ENCODE measurements around the gene SRCAP. TPM values are rescaled to one million over a fixed set of nuclear protein-coding genes. Genes with fewer than 3 reads are reported as not detected.

Gene SRCAP
- total RNA-seq, 1 experiment from 2014 or later: 116 TPM

DNA sequence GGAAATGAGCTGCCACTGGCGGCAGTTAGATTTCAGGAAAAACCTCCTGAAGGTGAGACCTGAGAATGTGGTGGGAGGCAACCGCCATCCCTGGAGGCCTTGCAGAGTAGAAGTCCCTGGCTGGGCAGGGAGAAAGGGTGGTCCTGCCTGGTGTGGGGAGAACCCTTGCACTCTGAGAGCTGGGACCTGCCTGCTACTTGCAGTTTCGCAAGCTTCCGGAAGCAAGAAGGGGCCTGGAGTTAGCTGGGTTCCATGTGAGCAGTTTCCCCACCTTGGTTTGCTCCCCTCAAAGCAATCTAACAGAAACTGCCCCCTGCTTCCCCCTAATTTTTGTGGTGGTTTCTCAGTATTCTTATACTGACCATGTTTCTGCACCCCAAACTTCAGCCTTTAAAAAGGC lies 81.6 kb downstream of the SRCAP start:
- H2AFZ ChIP-seq: no peak overlapping the region
- intact Hi-C loops (cut with micrococcal nuclease; ENCODE audit: unreplicated experiment): no loop called here
- H4K20me1 ChIP-seq (ENCODE audit: insufficient read depth): no peaks in the 10 kb centered on the region
- DNase-seq: no peak
- H3K4me1 ChIP-seq (replicated peaks; ENCODE audit: insufficient read depth): peaks cover 8% of the 10 kb centered on the region; the same call in 1 of the 2 replicates
- BruUV-seq (replicated peaks): no TSS peak
- no peaks in the 10 kb centered on the region for H3K9me3 ChIP-seq (ENCODE audit: insufficient read depth, low read depth)
- H3K27ac ChIP-seq: no peak overlapping the region
- H3K27me3 ChIP-seq (ENCODE audit: insufficient read depth, low read depth): no peaks in the 10 kb centered on the region
- no peak overlapping the region for H3K4me3 ChIP-seq
- TF ChIP-seq CTCF (conservative IDR thresholded peaks at IDR 0.05): no peak
- no peak for TF ChIP-seq EZH2 (IDR thresholded peaks at IDR 0.05; ENCODE audit: low read depth)
- ChIA-PET POLR2A (ENCODE audit: unreplicated experiment) (interaction anchor here (0.6 kb wide), 1 partner anchor 15 kb away, joined by 5 read pairs; no protein-coding TSS in a partner anchor), CTCF (no interaction called here)
- H3K79me2 ChIP-seq (ENCODE audit: low read depth): peaks cover 3% of the 10 kb centered on the region
- H3F3A ChIP-seq (ENCODE audit: insufficient read depth, low read depth): peaks cover 28% of the 10 kb centered on the region; the same call in 1 of the 2 replicates
- no peaks in the 10 kb centered on the region for H3K36me3 ChIP-seq (ENCODE audit: low read depth)
- no peaks in the 10 kb centered on the region for H3K9me2 ChIP-seq (ENCODE audit: insufficient read depth)
- no peak overlapping the region for H3K4me2 ChIP-seq

DNA sequence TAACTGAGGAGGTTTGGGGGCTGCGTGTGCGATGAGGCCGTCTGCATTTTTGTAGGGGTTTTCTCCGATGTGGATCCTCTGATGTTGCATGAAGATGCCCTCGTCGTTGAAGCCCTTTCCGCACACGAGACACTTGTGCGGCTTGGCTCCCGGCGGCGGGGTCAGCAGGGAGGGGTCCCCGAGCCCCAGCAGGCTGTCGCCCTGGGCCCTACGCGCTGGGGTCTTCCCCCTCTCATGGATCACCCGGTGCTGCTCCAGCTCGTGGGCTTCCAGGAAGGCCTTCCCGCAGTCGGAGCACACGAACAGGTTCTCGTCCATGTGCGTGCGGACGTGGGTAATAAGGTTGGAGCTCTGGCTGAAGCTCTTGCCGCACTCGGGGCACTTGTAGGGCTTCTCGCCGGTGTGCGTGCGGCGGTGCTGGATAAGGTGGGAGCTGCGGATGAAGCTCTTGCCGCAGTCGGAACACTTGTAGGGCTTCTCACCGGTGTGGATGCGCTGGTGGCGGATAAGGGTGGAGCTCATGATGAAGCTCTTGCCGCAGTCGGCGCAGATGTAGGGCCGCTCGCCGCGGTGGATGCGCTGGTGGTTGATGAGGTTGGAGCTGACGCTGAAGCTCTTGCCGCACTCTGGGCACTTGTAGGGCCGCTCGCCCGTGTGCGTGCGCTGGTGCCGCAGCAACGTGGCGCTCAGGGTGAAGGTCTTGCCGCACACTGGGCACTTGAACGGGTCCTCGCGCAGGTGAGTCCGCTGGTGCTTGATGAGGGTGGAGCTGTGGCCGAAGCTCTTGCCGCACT lies 83.7 kb downstream of the SRCAP start:
- no peaks in the 10 kb centered on the region for H3K36me3 ChIP-seq (ENCODE audit: low read depth)
- H3K27ac ChIP-seq: no peak overlapping the region
- H3K4me3 ChIP-seq: no peak overlapping the region
- ChIA-PET CTCF (no interaction called here), POLR2A (ENCODE audit: unreplicated experiment) (interaction anchor here (0.7 kb wide), 1 partner anchor 46 kb away, joined by 3 read pairs; no protein-coding TSS in a partner anchor)
- H3K4me2 ChIP-seq: no peak overlapping the region
- no TSS peak for BruUV-seq (replicated peaks)
- peaks cover 21% of the 10 kb centered on the region; the same call in 1 of the 2 replicates for H3F3A ChIP-seq (ENCODE audit: insufficient read depth, low read depth)
- DNase-seq: no peak
- H3K79me2 ChIP-seq (ENCODE audit: low read depth): peaks cover 16% of the 10 kb centered on the region
- no peaks in the 10 kb centered on the region for H3K9me3 ChIP-seq (ENCODE audit: insufficient read depth, low read depth)
- intact Hi-C loops (cut with micrococcal nuclease; ENCODE audit: unreplicated experiment): no loop called here
- peaks cover 6% of the 10 kb centered on the region for H3K4me1 ChIP-seq (replicated peaks; ENCODE audit: insufficient read depth)
- TF ChIP-seq CTCF (conservative IDR thresholded peaks at IDR 0.05) (no peak), EZH2 (IDR thresholded peaks at IDR 0.05; ENCODE audit: low read depth) (no peak)
- H2AFZ ChIP-seq: no peak overlapping the region
- H3K27me3 ChIP-seq (ENCODE audit: insufficient read depth, low read depth): no peaks in the 10 kb centered on the region
- no peaks in the 10 kb centered on the region; the same call in 1 of the 2 replicates for H4K20me1 ChIP-seq (ENCODE audit: insufficient read depth)
- no peaks in the 10 kb centered on the region for H3K9me2 ChIP-seq (ENCODE audit: insufficient read depth)

DNA sequence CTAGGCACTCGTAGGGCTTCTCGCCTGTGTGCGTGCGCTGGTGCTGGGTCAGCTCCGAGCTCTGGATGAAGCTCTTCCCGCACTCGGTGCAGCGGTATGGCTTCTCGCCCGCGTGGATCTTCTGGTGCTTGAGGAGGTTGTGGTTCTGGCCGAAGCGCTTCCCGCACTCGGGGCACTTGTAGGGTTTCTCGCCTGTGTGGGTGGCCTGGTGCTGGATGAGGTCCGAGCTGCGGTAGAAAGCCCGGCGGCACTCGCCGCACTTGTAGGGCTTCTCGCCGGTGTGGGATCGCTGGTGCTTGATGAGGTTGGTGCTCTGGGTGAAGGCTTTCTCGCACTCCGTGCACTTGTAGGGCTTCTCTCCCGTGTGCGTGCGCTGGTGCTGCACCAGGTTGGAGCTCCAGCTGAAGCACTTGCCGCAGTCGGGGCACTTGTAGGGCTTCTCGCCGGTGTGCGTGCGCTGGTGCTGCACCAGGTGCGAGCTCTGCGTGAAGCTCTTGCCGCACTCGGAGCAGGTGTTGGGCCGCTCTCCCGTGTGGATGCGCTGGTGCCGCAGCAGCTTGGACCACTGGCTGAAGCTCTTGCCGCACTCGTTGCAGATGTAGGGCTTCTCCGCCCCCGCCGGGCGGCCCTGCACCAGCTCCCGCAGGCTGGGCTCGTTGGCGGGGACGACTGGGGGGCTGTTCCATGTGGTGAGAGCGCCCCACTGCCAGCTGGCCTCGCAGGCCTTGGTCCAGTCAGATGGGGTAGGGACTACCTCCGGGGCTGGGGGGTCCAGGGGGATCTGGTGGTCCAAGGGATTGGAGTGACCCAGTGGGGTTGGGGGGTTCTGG lies 84.5 kb downstream of the SRCAP start:
- H3K4me3 ChIP-seq: no peak overlapping the region
- H3F3A ChIP-seq (ENCODE audit: insufficient read depth, low read depth): peaks cover 13% of the 10 kb centered on the region; the same call in 1 of the 2 replicates
- BruUV-seq (replicated peaks): no TSS peak
- H3K79me2 ChIP-seq (ENCODE audit: low read depth): peaks cover 16% of the 10 kb centered on the region
- POLR2A ChIA-PET (ENCODE audit: unreplicated experiment): no interaction called here
- TF ChIP-seq EZH2 (IDR thresholded peaks at IDR 0.05; ENCODE audit: low read depth): no peak
- no peak overlapping the region for H3K4me2 ChIP-seq
- DNase-seq: no peak
- H3K27ac ChIP-seq: no peak overlapping the region
- peaks cover 14% of the 10 kb centered on the region for H3K4me1 ChIP-seq (replicated peaks; ENCODE audit: insufficient read depth)
- H4K20me1 ChIP-seq (ENCODE audit: insufficient read depth): no peaks in the 10 kb centered on the region; the same call in 1 of the 2 replicates
- H3K9me3 ChIP-seq (ENCODE audit: insufficient read depth, low read depth): no peaks in the 10 kb centered on the region
- no peaks in the 10 kb centered on the region for H3K27me3 ChIP-seq (ENCODE audit: insufficient read depth, low read depth)
- H2AFZ ChIP-seq: no peak overlapping the region
- intact Hi-C loops (cut with micrococcal nuclease; ENCODE audit: unreplicated experiment): no loop called here
- H3K36me3 ChIP-seq (ENCODE audit: low read depth): no peaks in the 10 kb centered on the region
- no peaks in the 10 kb centered on the region for H3K9me2 ChIP-seq (ENCODE audit: insufficient read depth)
- CTCF ChIA-PET: no interaction called here

All from PC-9 (cell line).